ENCODE data around the gene POLR2C.

GRCh38 chr16:57478396-57479204 is 16.1 kb downstream of the POLR2C start:
- no peak for TF ChIP-seq POLR2AphosphoS5 (IDR thresholded peaks at IDR 0.05; ENCODE audit: low read depth, low read length)
- TF ChIP-seq POLR2A (IDR thresholded peaks at IDR 0.05; ENCODE audit: low read depth, low read length), result no peak
- TF ChIP-seq TAF1 (IDR thresholded peaks at IDR 0.05; ENCODE audit: borderline replicate concordance, low read depth, low read length), result no peak

Measured in GM12892 (cell line).